ENCODE data around the gene DPF3.
"Not testable (repeated sequence)": the region's sequence is repeated elsewhere in the genome, so short reads cannot be mapped to it uniquely, and the experiment has no call there.

The DPF3 gene

DNA sequence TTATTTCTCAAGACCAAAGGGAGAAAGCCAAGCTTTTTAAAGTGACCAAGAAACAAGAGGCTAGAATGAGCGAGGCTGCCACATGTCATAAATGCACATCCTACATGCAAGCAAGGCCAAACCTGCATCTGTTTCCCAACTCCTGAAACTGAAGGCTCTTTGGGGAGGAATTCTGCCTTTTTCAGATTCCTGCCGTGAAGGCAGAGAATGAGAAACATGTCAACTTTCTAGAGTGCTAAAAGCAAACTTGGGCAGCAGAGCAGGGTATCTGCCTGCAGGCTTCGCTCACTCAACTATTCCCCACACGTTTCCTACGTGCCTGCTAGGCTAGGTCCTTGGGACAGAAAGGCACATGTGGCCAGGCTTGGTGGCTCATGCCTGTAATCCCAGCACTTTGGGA, 15.2 kb downstream of the DPF3 start:
- DNase-seq, result no peak

DNA sequence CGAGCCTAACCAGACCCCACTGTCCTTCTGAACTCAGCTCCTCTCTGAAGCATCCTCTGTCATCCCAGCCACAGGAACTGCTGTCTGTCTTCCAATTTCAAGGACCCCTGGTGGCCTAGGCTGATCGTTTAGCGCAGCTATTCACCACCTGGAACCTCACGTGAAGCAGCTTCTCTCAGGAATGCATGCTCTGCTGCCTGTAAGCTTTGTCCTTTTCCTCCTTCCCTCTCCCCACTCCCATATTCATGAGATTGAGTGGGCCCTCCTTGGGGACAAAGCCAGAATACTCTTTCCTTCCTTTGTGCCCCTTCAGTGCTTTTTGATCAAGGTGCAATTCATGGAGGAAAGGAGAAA, 17.2 kb downstream of the DPF3 start:
- DNase-seq, result no peak

DNA sequence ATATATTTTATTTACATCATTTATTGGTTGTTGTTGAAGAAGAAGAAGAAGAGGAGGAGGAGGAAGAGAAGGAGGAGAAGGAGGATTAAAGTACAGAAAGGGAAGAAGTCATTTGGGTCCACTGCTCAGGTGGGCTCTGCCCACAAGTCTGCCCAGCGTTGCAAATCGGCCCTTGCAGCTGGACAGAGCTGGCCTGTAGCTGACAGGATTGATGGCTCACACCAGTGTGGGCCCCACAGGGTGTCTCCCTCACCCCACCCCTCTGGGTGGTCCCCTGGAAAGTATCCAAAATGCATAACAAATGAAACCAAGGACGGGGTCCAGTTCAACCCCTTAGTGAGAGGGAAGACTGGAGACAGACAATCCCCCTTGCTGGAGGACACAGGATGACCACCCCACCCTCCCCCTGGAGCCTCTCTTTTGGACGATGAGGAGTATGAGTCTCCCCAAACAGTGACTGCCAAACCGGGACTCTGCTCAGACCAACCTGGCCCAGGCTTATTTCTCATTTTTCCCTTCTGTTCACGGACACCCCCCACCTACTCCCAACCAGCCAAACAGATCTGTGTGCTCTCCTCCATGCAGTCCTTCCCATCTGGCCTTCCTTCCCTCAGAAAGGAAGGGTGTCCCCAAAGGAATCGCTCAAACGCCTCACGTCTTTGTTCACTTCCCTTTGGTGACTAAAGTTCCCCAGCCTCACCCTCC, 17.7 kb downstream of the DPF3 start:
- no peak for DNase-seq

DNA sequence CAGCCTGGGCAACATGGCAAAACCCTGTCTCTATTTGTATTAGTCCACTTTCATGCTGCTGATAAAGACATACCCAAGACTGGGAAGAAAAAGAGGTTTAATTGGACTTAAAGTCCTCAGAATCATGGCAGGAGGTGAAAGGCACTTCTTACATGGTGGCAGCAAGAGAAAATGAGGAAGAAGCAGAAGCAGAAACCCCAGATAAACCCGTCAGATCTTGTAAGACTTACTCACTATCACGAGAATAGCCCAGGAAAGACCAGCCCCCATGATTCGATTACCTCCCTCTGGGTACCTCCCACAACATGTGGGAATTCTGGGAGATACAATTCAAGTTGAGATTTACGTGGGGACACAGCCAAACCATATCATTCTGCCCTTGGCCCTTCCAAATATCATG, 23.0 kb downstream of the DPF3 start:
- DNase-seq, result not testable (repeated sequence)

DNA sequence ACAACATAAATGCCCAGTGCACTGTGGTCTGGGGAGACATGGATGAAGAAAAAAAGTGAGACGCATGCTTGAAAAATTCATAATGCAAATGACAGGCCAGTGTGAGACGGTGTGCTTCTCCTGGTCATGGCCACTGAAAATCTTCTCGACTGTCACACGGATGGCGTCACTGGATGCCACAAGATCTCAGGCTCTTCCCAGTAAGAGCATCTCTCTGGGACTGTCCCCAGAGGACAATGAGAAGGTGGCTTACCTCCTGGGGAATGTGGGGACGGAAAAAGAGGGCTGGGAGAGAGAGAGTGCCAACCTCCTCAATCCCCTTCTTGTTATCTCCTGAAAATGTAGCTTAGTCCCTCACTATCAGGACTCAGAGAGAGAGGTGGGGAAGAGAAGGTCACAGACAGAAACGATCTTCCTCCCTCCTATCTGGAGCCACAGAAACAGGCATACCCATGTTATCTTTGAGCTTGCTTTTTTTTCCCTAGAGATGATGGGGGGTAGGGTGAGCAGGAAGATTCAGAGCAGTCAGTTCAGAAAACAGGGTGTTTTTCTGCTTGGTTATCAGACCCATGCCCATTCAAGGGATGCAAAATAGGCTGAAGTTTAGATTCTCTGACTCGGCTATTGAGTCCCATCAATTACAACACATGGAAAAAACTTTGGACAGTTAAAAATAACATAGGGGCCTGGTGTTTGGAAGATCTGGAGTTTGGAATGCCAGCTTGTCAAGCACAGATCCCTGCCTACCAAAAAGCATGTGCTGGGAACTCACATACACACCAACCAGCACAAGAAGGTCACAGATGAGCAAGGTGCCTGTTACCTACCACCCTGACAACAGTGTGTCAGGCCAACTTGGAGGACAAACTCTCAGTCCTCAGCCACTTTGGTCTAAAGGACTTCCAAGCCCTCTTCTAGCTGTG, 24.2 kb downstream of the DPF3 start:
- DNase-seq, result no peak

DNA sequence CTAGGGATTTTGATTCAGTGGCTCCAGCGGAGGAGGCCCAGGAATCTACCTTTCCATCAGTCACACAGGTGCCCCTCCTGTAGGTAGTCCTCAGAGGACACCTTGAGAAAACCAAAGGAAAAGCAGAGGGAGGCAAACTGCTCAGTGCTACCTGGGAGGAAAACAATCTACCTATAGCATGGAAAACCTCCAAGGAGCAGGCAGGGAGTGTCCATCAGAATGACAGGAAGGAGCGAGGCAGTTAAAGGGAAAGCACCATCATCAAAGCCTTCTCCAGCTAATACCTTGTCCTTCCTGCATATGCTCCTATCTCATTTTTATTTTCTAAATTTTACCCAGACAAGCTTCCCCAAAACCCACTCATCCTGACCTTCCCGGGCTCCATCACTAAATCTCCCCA, 25.4 kb downstream of the DPF3 start:
- DNase-seq, result no peak

DNA sequence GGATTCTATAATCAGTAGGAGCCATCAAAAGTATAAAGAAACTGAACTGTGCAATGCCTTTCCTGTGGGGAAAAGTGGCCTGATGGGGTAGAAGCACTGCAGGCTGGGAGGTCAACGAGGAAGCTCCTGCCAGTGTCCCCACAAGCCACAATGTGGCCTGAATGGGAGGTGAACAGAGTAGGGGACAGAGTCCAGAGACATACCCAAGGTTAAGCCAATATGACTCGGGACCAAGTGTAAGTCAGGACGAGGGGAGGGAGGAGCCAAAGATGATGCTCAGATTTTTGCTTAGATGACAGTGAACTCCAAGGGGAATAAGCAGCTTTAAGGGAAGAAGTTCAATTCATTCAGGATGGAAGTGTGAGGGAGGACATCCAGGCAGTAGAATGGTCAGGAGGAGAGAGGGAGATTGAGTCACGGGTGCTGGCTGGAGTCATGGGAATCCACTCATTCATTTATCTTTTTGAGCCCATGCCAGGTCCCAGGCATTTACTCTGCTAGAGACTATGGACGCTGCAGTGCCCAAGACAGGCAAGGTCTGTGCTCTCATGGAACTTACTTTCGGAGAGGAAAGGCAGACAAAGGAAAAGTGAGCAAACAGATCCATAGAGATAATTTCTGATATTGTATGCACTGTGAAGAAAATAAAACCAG, 29.1 kb downstream of the DPF3 start:
- no peak for DNase-seq

DNA sequence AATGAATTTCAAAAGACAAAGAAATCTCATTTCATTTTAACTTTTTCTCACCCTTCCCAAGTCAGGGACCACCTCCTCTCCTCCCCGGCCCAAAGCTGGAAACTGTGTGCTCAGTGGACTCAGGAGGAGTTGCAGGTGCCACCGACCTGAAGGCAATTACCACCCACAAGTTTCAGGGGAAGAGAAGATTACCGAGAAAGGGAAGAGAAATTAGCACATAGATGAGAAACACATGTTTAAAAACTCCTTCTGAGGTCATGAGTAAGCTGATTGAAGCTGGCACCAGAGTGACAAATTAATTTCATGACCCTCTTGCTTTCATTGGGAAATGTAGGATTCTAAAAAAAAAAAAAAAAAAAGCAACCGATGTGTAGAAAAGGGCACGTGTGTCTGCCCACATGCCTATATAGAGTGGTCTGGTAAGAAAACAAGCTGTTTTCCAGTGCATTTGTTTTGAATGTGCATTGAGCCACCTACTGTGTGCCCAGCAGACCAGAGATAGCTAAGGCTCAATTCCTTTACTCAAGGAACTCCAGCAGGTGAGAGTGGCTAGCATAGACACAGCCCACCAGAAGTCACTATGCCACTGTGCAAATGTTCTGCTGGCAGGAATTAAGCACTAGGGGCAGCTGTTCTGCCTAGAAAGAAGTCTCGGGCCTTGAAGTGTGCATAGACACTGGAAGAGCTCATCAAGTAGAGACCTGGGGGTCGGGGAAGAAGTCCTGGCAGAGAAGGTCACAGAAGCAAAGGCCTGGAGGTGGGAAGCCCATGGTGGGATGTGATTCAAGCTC, 30.5 kb downstream of the DPF3 start:
- no peak for DNase-seq

DNA sequence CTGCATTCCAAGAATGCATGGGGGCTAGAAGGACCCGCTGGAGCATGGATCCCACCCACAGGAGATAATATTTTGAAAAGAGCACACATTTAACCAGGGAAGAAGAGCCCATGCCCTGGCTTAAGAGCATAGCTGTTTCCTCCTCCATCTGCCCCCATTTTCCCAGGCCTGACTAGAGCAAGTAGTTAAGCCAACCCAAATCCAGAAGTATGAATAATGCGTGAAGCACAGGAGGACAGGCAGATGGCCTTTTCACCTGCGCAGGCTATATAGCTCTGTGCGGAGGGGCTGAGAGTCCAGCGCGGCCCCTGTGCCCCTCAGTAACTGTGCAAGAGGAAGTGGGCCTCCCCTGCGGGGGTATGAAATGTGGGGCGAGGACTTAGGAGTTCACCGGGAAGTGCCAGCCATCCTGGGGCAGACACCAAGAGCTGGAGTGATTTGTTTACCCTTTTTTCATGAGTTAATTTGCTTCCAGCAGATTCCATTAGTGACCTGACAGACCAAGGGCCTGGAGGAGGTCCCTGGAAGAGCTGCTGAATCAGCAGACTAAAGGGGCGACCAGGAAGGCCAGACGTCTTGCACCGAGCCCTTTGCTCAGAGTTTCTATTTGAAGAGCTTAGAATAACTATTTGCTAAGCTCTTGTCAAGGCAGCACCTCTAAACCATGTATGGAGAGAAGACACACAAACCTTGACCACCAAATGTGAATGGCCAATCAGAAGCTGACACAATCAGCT, 37.2 kb downstream of the DPF3 start:
- no peak for DNase-seq

DNA sequence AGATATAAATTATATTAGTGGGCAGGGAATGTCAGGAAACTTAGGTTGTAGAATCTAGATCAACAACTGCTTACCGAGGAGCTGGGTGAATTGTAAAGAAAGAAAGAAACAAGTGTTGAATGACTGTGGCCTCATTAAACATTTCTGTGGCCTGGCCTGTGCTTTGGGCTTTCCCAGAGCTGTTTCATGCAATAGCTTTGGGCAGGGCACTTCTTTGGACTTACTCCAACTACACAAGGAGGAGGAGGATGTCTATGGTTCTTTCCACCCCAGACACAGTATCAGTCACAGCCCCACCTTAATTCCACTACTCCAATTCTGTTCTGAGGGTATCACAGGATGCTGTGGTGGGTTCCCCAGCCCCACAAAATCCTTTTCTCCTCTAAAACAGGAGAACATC, 38.0 kb downstream of the DPF3 start:
- peak; percentile 46 for DNase-seq

DNA sequence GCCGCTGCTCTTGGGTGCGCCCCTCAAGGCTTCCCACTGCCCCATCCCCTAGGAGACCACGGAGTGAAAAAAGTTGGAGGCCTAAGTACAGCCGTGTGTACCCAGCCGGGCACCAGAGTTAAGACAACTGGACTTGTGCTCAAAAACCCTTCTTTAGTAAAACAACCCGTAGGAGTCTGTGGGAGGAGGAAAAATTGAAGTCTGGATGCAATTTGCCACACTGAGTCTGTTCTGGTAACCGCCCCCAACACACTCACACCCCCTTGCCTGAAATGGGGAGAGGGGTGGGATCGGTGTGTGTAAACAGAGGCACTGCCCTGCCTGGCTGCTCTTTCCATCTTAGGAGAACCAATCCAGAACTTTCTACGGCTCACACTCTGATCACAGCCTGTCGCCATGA, 41.7 kb downstream of the DPF3 start:
- no peak for DNase-seq

DNA sequence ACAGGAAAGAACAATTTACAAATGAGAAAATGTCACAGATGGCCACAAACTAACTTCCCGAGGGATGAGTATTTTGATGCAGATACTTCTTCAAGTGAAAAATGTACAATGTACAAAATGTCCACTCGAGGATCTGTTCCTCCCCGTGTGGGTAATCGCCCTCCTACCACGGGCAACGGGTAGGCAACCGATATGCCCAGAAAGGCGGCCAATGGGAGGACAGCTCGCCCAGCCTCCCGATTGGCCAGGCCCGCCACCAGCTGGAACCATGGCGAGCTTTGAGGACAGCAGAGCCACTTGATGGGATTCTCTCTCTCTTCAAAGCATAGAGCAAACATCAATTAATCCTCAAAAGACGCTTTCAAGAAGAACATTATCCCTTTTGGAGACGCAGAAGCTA, 42.3 kb downstream of the DPF3 start:
- DNase-seq, result no peak

DNA sequence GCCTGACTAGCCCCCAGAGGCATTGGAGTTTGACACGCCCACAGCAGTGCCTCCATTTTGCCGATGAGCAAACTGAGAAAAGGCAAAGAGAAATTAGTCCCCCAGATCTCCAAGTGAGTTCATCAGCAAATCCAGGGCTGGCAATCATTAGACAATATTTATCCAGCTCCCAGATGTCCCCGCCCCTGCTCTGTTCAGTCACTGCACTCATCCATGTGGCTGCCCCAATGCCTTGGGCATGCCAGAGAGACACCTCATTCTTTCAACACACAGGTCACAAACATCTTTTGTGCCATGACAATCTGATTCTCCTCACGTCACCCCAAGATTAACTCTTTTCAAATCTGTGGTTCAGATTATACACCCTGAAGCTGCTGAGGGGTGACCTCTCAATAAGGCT, 43.5 kb downstream of the DPF3 start:
- peak; percentile 21 for DNase-seq

DNA sequence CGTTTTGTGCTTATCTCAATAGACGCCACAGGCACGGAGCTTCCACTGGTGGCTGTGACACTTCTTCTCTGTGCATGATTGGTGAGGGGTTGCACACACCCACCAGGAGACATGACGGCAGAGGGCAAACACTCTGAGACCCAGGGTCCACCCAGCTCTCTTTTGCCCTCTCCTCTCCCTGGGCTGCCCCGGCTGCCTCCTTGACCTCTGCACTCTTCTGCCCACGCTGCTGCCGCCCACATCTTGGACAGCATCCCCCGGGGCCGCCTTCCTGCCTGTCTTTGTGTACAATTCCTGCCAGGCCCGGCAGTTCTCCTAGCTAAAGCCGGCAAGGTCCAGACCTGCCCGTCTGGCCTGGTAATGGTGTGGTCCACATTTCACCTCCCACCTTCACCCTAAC, 44.7 kb downstream of the DPF3 start:
- DNase-seq, result no peak

DNA sequence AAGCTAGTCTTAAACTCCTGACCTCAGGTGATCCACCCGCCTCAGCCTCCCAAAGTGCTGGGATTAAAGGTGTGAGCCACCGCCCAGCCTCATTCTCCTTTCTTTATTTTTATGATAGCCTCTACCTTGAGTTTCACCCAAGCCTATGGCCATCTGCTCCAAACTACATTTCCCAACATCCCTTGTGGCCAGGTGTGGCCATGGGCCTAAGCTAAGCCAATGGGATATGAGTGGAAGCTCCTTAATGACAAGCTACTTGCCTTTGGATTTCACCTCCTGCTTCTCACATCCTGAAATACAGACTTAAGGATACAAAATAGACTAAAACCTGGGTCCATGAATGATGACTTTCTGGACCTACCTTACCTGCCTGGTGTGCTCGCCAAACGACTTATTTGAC, 46.2 kb downstream of the DPF3 start:
- DNase-seq, result no peak

DNA sequence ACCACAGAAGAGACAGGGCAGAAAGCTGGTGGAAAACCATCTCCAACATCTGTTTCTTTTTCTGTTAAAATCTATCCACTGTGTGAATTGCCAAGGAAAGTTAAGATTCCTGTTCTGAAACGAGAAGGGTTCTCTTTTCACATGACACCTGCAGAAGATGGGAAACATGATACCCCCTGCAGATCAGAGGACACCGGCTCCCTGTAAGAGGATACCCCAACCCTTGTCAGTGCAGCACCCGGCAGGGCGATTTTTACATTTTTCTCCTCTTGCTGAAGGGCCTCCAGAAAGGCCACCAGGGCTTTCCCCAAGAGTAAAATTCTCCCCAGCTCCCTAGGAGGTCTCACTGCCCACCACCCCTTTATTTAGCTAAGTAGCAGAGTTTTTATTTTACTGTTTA, 48.2 kb downstream of the DPF3 start:
- DNase-seq, result no peak

DNA sequence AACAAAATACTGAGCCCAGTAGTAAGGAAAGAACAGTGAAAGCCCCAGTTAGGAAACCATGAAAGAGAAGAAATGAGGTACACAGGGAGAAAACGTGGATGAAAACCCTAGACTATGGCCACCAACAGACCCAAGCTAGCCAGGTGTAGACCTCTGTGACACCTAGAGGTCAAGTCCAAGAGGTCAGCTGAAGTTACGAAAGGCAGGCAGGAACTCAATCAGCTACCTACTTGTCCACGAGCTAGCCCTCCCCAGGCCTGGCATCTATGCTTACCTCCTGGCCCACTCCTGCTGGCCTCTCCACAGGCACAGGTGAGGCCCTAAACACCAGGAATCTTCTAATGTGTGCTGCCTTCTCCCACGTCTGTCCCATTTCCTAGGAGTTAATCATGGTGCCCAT, 48.7 kb downstream of the DPF3 start:
- no peak for DNase-seq

DNA sequence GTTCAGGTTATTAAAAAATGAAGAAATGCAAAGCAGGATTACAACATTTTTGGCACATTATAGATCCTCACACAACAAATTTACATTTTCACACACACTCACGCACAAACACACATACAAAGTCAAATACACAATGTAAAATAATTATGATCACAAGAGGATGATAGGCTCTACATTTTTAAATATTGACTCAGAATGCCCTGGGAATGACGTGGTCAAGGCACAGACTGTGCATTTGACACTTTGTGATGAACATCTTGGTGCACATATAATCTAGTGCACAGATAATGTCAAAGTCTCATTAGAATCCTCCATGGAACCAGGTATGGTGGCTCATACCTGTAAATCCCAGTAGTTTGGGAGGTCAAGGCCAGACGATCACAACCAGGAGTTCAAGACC, 49.4 kb downstream of the DPF3 start:
- DNase-seq, result peak; percentile 35

DNA sequence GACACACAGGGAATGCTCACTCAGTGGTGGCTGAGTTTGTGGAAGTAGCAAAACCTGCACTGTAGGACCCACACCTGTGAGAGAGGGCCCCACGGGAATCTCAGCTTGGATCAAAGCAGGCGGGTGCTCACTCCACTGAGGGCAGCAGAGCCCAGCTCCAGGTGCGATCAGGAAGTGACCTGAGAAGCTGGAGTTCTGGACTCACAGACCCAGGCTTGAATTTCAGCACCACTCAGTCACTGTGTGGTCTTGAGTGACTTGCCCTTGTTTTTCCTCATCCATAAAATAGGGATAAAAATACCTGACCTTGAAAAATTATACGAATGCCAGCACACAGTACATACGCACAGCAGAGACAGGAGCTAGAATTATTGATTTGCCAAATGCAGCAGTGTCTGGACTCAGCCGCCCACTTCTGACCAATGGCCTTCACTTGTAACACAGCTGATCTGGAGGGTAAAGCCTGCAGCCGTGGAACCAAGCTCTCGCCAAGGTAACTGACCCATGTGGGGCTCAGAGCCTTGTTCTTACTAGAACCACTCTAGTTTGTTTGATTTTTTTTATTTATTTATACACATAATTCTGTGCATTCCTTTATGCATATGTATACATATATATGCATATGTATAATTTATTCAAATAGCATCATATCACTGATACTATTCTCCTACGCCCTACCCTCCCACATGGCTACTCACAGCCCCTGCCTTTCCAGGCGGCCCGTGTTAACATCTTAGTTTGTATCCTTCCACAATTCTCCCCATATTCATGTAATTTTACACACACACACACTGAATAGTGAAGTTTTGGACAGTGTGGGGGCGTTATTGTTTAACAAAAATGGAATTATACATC, 53.9 kb downstream of the DPF3 start:
- DNase-seq, result no peak

DNA sequence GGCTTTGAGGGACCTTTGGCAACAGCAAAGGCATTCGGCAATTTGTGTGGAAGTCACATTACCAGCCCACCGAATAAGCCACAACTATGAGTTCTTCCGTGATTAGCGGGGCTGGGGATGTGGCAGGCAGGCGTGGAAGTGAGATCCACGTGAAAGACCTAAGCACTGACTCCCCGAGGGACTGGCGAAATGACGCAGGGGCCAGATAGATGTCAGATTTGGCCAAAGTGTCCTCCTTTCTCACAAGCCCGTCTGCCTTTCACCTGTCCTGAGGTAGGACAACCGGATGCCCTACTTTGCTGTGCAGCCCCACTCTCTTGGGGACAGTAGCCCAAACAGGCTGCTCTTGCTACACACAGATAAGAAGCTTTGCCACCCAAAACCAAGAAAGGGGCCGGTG, 54.5 kb downstream of the DPF3 start:
- DNase-seq, result no peak

DNA sequence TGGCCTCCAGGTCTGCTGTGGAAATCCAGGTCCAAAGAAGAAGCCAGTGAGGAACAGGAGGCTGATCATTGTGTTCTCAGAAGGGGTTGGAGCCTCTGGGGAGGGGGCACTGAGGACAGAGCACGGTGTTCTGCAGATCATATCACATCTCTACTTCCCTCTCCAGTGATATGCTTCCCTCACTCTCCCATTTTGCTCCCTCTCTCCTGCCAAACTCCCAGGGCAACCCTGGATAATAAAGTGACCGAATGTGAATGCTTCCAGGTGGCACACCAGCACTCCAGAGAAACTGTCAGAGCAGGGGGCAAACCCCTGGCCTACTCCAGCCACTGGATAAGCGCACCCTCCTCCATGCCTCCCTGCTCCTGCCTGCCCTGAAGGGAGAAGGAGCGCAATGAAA, 57.8 kb downstream of the DPF3 start:
- DNase-seq, result no peak
